GM19372 (cell line): ENCODE data around the gene P2RX6.
A peak's percentile ranks its signal among the peaks of the same experiment; 100 is the strongest.

Source experiments
- ATAC-seq: cut with Tn5 transposase; IDR thresholded peaks from one replicate; pipeline ENCODE4 v1.9.1; 2021; ENCODE audit warnings: mild to moderate bottlenecking, low read depth, moderate library complexity; ENCODE audit not compliant: unreplicated experiment

The P2RX6 gene

DNA sequence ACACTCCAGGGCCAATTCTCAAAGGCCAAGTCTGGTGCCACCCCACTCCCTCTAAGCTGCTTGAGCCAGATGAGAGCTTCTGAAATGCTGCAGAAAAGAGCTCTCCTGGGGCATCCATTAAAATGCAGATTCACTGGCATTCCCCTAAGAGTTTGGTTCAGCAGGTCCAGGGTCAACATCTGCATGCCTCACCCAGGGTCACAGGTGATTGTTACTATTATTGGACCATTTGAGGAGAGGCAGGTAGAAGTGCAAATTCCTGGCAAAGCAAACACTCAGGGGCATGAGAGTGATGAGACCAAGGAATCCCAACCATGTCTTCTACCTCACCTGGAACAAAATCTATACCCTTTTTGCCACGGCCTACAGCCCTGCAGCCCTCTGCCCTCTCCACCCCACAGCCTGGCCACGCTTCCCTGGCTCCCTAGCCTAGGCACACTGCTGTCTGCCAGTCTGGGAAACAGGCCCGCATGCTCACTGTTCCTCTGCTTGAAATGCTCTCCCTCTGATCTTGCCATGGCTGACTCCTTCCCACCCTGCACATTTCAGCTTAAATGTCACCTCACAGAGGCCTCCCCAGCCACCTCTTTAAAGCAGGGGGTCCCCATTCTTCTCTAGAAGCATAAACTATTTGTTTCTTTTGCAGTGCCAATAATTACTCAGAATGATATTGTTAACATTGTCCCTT is 4.4 kb upstream of the P2RX6 start:
- no peak for ATAC-seq

GRCh38 chr22:21012446-21013407 is 2.2 kb upstream of the P2RX6 start:
- no peak for ATAC-seq

DNA sequence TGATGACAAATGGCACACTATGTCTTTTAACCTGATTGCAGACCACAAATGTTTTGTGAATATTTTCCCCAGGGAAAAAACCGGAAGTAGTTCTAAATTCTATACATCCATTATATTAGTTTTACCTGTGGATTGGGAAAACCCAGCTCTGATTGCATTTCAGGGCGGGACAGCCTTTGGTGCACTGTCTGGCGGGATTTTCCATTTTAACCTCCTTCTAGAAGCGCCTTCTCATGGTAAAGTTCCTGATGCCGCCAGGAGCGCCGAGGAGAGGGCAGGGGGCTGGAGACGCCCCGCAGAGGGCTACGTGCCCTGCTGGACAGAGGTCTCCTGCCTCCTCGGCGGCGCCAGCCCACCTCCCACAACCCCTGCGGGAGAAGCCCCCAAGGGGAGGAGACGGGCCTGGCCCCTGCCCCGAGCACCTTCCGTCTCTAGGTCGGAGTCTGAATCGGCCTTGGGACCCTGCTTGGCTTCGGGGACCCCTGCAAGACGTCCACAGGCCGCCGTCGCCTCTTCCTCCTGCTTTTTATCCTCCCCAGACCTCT is 1.2 kb upstream of the P2RX6 start:
- ATAC-seq = no peak

DNA sequence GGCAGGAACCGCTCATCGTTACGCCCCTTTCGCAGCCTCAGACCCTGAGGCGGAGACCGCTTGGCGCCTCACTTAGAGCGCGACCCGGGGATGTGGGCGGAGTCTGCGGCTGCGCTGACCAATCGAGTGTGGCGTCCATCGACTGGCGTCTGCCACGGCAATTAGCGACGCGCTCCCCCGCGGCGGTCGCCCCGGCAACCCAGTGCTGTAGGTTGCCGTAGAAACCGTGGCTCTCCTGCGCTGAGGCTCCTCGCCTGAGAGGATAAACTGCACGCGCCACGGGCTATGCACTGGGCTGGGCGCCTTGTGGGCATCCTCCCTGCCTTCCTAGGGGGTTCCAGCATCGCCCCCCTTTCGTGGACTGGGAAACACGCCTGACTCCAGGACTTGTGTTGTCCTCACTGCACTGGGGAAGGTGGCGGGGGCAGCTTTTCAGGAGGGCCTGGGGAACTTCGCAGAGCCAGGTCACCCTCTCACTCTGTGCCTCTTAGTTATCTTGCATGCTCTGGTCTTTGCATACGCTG is 701 bp upstream of the P2RX6 start:
- ATAC-seq = peak; percentile 93

- ATAC-seq = no peak
These were observed 571 bp downstream of the P2RX6 start for GRCh38 chr22:21015466-21016006.

DNA sequence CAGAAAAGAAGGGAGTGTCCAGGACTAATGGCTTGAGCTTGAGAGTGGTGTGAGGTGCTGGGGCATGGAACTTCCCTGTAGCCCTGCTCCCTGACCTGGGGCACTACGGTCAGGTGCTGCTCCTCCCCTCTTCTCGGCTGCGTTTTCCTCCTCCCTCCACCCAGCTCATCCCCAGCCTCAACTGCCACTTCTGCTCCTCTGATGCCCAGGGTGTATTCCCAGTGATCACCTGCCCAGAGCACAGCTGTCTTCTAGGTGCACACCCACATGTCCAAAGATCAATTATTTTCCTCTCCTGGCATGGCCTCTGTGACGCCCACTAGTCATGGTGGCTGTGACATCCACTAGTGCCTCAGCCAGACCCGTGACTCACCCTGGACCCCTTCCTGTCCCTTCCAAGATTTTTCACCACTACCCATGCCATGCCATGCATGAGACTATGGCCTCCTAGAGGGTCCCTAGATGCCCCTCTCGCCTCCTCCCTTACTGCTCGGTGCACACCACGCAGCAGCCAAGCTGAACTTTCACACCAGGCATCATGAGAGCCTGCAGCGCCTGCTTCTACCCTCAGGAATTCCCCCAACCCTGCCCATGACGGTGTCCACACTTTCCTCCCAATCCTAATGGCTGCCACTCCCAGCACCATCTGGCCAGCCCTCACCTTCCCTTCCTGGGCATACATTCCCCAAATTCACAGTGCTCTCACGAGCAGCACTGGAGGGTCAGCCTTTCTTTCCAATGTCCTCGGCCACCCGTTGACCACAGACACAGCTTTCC is 1.9 kb downstream of the P2RX6 start:
- ATAC-seq = no peak

DNA sequence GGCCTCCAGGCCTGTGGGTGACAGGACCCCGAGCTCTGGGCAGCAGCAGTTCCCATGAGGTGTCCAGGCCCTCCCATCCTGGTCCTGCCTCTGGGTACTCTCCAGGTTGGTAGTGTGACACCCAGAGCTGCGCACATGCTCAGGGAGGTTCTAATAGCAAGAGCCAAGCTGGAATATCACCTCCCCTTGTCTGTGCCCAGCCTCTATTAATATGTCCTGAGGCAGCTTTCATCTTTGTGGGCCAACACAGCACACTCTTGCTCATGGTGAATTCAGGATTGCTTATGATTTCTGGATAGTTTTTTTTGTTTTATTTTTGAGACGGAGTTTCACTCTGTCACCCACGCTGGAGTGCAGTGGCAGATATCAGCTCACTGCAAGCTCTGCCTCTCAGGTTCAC is 3.3 kb downstream of the P2RX6 start:
- ATAC-seq = no peak

DNA sequence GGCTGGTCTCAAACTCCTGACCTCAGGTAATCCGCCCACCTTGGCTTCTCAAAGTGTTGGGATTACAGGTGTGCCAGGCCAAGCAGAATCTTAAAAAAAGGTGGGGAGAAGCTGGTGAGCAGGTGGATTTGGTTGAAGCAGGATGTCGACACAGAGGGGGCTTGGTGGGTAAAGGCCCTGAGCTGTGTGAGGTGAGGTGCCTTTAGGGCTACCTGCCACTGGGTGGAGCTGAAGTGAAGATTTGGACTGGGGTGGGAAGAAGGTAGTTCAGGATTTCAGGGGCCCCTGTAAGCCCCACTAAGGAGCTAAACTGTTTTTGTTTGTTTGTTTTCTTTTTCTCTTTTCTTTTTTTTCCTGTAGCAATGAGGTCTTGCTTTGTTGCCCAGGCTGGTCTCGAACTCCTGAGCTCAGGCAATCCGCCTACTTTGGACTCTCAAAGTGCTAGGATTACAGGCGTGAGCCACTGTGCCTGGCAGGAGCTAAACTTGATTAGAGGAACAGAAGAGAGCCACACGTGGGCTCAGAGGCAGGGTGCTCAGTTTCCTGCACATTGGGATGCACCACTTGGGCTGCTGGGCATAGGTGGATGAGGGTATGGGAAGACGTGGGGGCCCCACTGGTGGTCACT is 6.0 kb downstream of the P2RX6 start:
- ATAC-seq = no peak

GRCh38 chr22:21022507-21022906 is 7.5 kb downstream of the P2RX6 start:
- no peak for ATAC-seq

- ATAC-seq = no peak
These were observed 8.1 kb downstream of the P2RX6 start for GRCh38 chr22:21022955-21023614.

- ATAC-seq = no peak
These were observed 10.3 kb downstream of the P2RX6 start for GRCh38 chr22:21025266-21025665.

- ATAC-seq = no peak
These were observed 11.1 kb downstream of the P2RX6 start for GRCh38 chr22:21025763-21026755.

- no peak for ATAC-seq
These were observed 12.1 kb downstream of the P2RX6 start for GRCh38 chr22:21026783-21027692.

- no peak for ATAC-seq
These were observed 13.6 kb downstream of the P2RX6 start for GRCh38 chr22:21028277-21029251.

- ATAC-seq = no peak
These were observed 14.6 kb downstream of the P2RX6 start for GRCh38 chr22:21029486-21030025.

GRCh38 chr22:21030032-21030431 is 15.1 kb downstream of the P2RX6 start:
- no peak for ATAC-seq
